ENCODE measurements around the gene EYA2.
"Not testable (repeated sequence)": the region's sequence is repeated elsewhere in the genome, so short reads cannot be mapped to it uniquely, and the experiment has no call there.

GRCh38 chr20:46961968-46962367 is 67.3 kb downstream of the EYA2 start:
- TF ChIP-seq POLR2A (IDR thresholded peaks at IDR 0.05; ENCODE audit: low read depth, low read length); TAF1 (IDR thresholded peaks at IDR 0.05; ENCODE audit: borderline replicate concordance, low read depth, low read length): not testable (repeated sequence)
